GM23338 (cell line): ENCODE results near the gene SLC17A1. TPM values are rescaled to one million over a fixed set of nuclear protein-coding genes. Genes with fewer than 3 reads are reported as not detected.

Experiments
- ATAC-seq: fragments of 200-7000 bp; cut with Tn5 transposase; 3 replicates; pipeline ENCODE4 v1.9.1; 2020
- DNase-seq: peaks from one replicate; pipeline ENCODE4 v3.0.0-alpha.2; 2015; ENCODE audit warnings: low spot score
- H2AFZ ChIP-seq: fragments of 200-600 bp; sonication (generic); 2 replicates; pipeline ENCODE4 v1.8.0; 2016; ENCODE audit warnings: antibody characterized with exemption, mild to moderate bottlenecking, moderate library complexity
- H3F3A ChIP-seq: fragments of 200-600 bp; sonication (generic); replicated peaks from 2 replicates; pipeline ENCODE4 v1.8.0; 2017; ENCODE audit warnings: antibody characterized with exemption, mixed run types, low read depth
- H3K27ac ChIP-seq: fragments of 200-600 bp; sonication (generic); 2 replicates; pipeline ENCODE4 v1.6.1; 2016; ENCODE audit warnings: low read depth
- H3K27me3 ChIP-seq: fragments of 200-600 bp; sonication (generic); 2 replicates; pipeline ENCODE4 v1.8.0; 2016; ENCODE audit warnings: mild to moderate bottlenecking, mixed run types, moderate library complexity; ENCODE audit not compliant: insufficient read depth
- H3K36me3 ChIP-seq: fragments of 200-600 bp; sonication (generic); 2 replicates; pipeline ENCODE4 v1.8.0; 2016; ENCODE audit warnings: mild to moderate bottlenecking; ENCODE audit not compliant: insufficient read depth
- H3K4me1 ChIP-seq: fragments of 200-600 bp; sonication (generic); 2 replicates; pipeline ENCODE4 v1.8.0; 2016; ENCODE audit warnings: mild to moderate bottlenecking, moderate library complexity; ENCODE audit not compliant: insufficient read depth
- H3K4me2 ChIP-seq: fragments of 200-600 bp; sonication (generic); 2 replicates; pipeline ENCODE4 v1.7.1; 2017; ENCODE audit warnings: mixed run types
- H3K4me3 ChIP-seq: fragments of 200-600 bp; sonication (generic); 2 replicates; pipeline ENCODE4 v1.6.1; 2016; ENCODE audit warnings: mixed run types
- H3K79me2 ChIP-seq: fragments of 200-600 bp; sonication (generic); replicated peaks from 2 replicates; pipeline ENCODE4 v1.8.0; 2017; ENCODE audit warnings: mild to moderate bottlenecking; ENCODE audit not compliant: insufficient read depth
- H3K9me2 ChIP-seq: fragments of 200-600 bp; sonication (generic); 2 replicates; pipeline ENCODE4 v1.8.0; 2017; ENCODE audit not compliant: insufficient read depth
- H4K20me1 ChIP-seq: fragments of 200-600 bp; sonication (generic); replicated peaks from 2 replicates; pipeline ENCODE4 v1.8.0; 2017; ENCODE audit warnings: mild to moderate bottlenecking; ENCODE audit not compliant: insufficient read depth
- H3K27ac Mint-ChIP-seq: 2 replicates; pipeline ENCODE4 v1.8.0; 2020; ENCODE audit warnings: inconsistent platforms, mild to moderate bottlenecking, moderate library complexity, mixed read lengths
- H3K27me3 Mint-ChIP-seq: 3 replicates; pipeline ENCODE4 v1.8.0; 2022; ENCODE audit warnings: low read depth, mild to moderate bottlenecking, moderate library complexity, mixed read lengths, inconsistent platforms; ENCODE audit not compliant: insufficient read depth, poor library complexity
- H3K36me3 Mint-ChIP-seq: 3 replicates; pipeline ENCODE4 v1.8.0; 2021; ENCODE audit warnings: low read depth, mild to moderate bottlenecking, inconsistent platforms, moderate library complexity, mixed read lengths
- H3K4me1 Mint-ChIP-seq: 3 replicates; pipeline ENCODE4 v1.8.0; 2020; ENCODE audit warnings: mild to moderate bottlenecking, inconsistent platforms, mixed read lengths
- H3K4me3 Mint-ChIP-seq: 3 replicates; pipeline ENCODE4 v1.8.0; 2021; ENCODE audit warnings: moderate library complexity, mild to moderate bottlenecking, inconsistent platforms, mixed read lengths
- H3K9me3 Mint-ChIP-seq: 3 replicates; pipeline ENCODE4 v1.8.0; 2020; ENCODE audit warnings: moderate library complexity, mild to moderate bottlenecking, inconsistent platforms, mixed read lengths
- CREB1 ChIP-seq: fragments of 250-450 bp; sonication (Bioruptor Pico); IDR thresholded peaks from 2 replicates; pipeline ENCODE4 v1.5.0; 2020; ENCODE audit warnings: low read depth, mild to moderate bottlenecking, moderate library complexity
- CTCF ChIP-seq, 2 experiments: fragments of 200-600 bp in 1 of 2; sonication (generic) in 1 of 2; conservative IDR thresholded peaks; 2 replicates each; pipeline versions ENCODE4 v1.5.1 to v1.6.1; 2016 to 2017; ENCODE audit warnings: antibody characterized with exemption in 2 of 2, low read depth in 2 of 2, mild to moderate bottlenecking in 2 of 2, moderate library complexity in 1 of 2
- EZH2 ChIP-seq: fragments of 200-600 bp; sonication (generic); IDR thresholded peaks from one replicate; pipeline ENCODE4 v1.8.0; 2017; ENCODE audit warnings: antibody characterized with exemption, mild to moderate bottlenecking, low read depth; ENCODE audit not compliant: unreplicated experiment
- EZH2phosphoT487 ChIP-seq: fragments of 200-600 bp; sonication (generic); IDR thresholded peaks from one replicate; pipeline ENCODE4 v1.8.1; 2018; ENCODE audit warnings: antibody characterized with exemption; ENCODE audit not compliant: unreplicated experiment
- NANOG ChIP-seq: IDR thresholded peaks from 2 replicates; pipeline ENCODE4 v1.6.1; 2016; ENCODE audit warnings: antibody characterized with exemption, borderline replicate concordance
- POLR2AphosphoS5 ChIP-seq: IDR thresholded peaks from 2 replicates; pipeline ENCODE4 v1.6.1; 2016; ENCODE audit warnings: antibody characterized with exemption, low read depth
- STAT1 ChIP-seq: IDR thresholded peaks from one replicate; pipeline ENCODE4 v1.6.1; 2016; ENCODE audit warnings: antibody characterized with exemption; ENCODE audit not compliant: unreplicated experiment
- ZNF114 ChIP-seq: fragments of 250-450 bp; sonication (Bioruptor Pico); IDR thresholded peaks from 2 replicates; pipeline ENCODE4 v1.5.0; 2020; ENCODE audit warnings: mild to moderate bottlenecking, moderate library complexity
- ZNF331 ChIP-seq: fragments of 250-450 bp; sonication (Bioruptor Pico); IDR thresholded peaks from 2 replicates; pipeline ENCODE4 v1.5.0; 2020; ENCODE audit warnings: low read depth, mild to moderate bottlenecking, moderate library complexity
- polyA plus RNA-seq: library from polyadenylated mRNA; unstranded; fragments of >200 nt; fragmentation: Nextera tagmentation; extraction: Ambion mirVana; gene quantifications from 2 replicates; pipeline ENCODE4 v1.2.1, GENCODE V29; 2016
- total RNA-seq: library from RNA; depleted of rRNA; stranded (reverse); fragments of >200 nt; shearing (Covaris generic); gene quantifications from 2 replicates; pipeline ENCODE4 v1.2.3, GENCODE V29; 2014
- TF ChIP-seq, protein P1 (sequence below): fragments of 250-450 bp; sonication (Bioruptor Pico); IDR thresholded peaks from 2 replicates; pipeline ENCODE4 v1.5.0; 2020; ENCODE audit warnings: mild to moderate bottlenecking, moderate library complexity
- TF ChIP-seq, protein P2 (sequence below): IDR thresholded peaks from 2 replicates; pipeline ENCODE4 v1.6.1; 2016; ENCODE audit warnings: antibody characterized with exemption

The SLC17A1 gene
- total and polyA plus RNA-seq, 2 experiments from 2014 or later, result not detected

GRCh38 chr6:25830458-25830857 lies 1.4 kb downstream of the SLC17A1 start:
- H3K36me3 ChIP-seq, result no peaks in the 10 kb centered on the region
- ATAC-seq, result no peak
- peaks cover 2% of the 10 kb centered on the region; the same call in 1 of the 3 replicates for H3K4me1 Mint-ChIP-seq

More at GRCh38 chr6:25830458-25830857, 1.4 kb downstream of the SLC17A1 start:
- H4K20me1 ChIP-seq, result no peaks in the 10 kb centered on the region
- H3K4me1 ChIP-seq, result no peaks in the 10 kb centered on the region
- no peaks in the 10 kb centered on the region for H3K27me3 Mint-ChIP-seq
- H3K79me2 ChIP-seq, result no peaks in the 10 kb centered on the region
- no peaks in the 10 kb centered on the region for H3K36me3 Mint-ChIP-seq
- TF ChIP-seq EZH2phosphoT487 (no peak), NANOG (no peak), CTCF (conservative IDR thresholded peaks at IDR 0.05; ENCODE audit: low read depth in 2 of 2) (no peak), STAT1 (no peak), EZH2 (no peak), ZNF114 (no peak), POLR2AphosphoS5 (no peak), ZNF331 (no peak), CREB1 (no peak)
- TF ChIP-seq, protein P1, sequence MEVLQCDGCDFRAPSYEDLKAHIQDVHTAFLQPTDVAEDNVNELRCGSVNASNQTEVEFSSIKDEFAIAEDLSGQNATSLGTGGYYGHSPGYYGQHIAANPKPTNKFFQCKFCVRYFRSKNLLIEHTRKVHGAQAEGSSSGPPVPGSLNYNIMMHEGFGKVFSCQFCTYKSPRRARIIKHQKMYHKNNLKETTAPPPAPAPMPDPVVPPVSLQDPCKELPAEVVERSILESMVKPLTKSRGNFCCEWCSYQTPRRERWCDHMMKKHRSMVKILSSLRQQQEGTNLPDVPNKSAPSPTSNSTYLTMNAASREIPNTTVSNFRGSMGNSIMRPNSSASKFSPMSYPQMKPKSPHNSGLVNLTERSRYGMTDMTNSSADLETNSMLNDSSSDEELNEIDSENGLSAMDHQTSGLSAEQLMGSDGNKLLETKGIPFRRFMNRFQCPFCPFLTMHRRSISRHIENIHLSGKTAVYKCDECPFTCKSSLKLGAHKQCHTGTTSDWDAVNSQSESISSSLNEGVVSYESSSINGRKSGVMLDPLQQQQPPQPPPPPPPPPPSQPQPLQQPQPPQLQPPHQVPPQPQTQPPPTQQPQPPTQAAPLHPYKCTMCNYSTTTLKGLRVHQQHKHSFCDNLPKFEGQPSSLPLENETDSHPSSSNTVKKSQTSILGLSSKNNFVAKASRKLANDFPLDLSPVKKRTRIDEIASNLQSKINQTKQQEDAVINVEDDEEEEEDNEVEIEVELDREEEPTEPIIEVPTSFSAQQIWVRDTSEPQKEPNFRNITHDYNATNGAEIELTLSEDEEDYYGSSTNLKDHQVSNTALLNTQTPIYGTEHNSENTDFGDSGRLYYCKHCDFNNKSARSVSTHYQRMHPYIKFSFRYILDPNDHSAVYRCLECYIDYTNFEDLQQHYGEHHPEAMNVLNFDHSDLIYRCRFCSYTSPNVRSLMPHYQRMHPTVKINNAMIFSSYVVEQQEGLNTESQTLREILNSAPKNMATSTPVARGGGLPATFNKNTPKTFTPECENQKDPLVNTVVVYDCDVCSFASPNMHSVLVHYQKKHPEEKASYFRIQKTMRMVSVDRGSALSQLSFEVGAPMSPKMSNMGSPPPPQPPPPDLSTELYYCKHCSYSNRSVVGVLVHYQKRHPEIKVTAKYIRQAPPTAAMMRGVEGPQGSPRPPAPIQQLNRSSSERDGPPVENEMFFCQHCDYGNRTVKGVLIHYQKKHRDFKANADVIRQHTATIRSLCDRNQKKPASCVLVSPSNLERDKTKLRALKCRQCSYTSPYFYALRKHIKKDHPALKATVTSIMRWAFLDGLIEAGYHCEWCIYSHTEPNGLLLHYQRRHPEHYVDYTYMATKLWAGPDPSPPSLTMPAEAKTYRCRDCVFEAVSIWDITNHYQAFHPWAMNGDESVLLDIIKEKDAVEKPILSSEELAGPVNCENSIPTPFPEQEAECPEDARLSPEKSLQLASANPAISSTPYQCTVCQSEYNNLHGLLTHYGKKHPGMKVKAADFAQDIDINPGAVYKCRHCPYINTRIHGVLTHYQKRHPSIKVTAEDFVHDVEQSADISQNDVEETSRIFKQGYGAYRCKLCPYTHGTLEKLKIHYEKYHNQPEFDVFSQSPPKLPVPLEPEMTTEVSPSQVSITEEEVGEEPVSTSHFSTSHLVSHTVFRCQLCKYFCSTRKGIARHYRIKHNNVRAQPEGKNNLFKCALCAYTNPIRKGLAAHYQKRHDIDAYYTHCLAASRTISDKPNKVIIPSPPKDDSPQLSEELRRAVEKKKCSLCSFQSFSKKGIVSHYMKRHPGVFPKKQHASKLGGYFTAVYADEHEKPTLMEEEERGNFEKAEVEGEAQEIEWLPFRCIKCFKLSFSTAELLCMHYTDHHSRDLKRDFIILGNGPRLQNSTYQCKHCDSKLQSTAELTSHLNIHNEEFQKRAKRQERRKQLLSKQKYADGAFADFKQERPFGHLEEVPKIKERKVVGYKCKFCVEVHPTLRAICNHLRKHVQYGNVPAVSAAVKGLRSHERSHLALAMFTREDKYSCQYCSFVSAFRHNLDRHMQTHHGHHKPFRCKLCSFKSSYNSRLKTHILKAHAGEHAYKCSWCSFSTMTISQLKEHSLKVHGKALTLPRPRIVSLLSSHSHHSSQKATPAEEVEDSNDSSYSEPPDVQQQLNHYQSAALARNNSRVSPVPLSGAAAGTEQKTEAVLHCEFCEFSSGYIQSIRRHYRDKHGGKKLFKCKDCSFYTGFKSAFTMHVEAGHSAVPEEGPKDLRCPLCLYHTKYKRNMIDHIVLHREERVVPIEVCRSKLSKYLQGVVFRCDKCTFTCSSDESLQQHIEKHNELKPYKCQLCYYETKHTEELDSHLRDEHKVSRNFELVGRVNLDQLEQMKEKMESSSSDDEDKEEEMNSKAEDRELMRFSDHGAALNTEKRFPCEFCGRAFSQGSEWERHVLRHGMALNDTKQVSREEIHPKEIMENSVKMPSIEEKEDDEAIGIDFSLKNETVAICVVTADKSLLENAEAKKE (CRISPR knock-in tag), result no peak
- TF ChIP-seq, protein P2, sequence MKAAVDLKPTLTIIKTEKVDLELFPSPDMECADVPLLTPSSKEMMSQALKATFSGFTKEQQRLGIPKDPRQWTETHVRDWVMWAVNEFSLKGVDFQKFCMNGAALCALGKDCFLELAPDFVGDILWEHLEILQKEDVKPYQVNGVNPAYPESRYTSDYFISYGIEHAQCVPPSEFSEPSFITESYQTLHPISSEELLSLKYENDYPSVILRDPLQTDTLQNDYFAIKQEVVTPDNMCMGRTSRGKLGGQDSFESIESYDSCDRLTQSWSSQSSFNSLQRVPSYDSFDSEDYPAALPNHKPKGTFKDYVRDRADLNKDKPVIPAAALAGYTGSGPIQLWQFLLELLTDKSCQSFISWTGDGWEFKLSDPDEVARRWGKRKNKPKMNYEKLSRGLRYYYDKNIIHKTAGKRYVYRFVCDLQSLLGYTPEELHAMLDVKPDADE, result no peak
- H3K27me3 ChIP-seq, result no peaks in the 10 kb centered on the region
- no peak for DNase-seq
- no peak overlapping the region for H3K27ac Mint-ChIP-seq
- H3K9me2 ChIP-seq, result no peaks in the 10 kb centered on the region
- H3K27ac ChIP-seq, result no peak overlapping the region
- no peak overlapping the region for H3K4me2 ChIP-seq
- no peak overlapping the region for H3K4me3 ChIP-seq
- H2AFZ ChIP-seq, result no peak overlapping the region
- no peaks in the 10 kb centered on the region for H3F3A ChIP-seq
- H3K4me3 Mint-ChIP-seq, result no peak overlapping the region
- H3K9me3 Mint-ChIP-seq, result no peaks in the 10 kb centered on the region
